Measurements from ENCODE around the gene NCKAP5L.

GRCh38 chr12:49795654-49796105, 32.5 kb downstream of the NCKAP5L start:
- TF ChIP-seq CTCF (conservative IDR thresholded peaks at IDR 0.05; ENCODE audit: low read length) (no peak), EZH2phosphoT487 (IDR thresholded peaks at IDR 0.05; ENCODE audit: borderline replicate concordance) (no peak)
